ENCODE data around the gene HTR3D. TPM values are rescaled to one million over a fixed set of nuclear protein-coding genes. Genes with fewer than 3 reads are reported as not detected.
"Not testable (repeated sequence)": the region's sequence is repeated elsewhere in the genome, so short reads cannot be mapped to it uniquely, and the experiment has no call there.

Gene HTR3D
- total RNA-seq, 1 donor from 2014 or later = 0.10 TPM

GRCh38 chr3:184068344-184068743, 36.8 kb downstream of the HTR3D start:
- DNase-seq (ENCODE audit: low read depth) = no peak

- not testable (repeated sequence) for DNase-seq (ENCODE audit: low read depth)
Observed at GRCh38 chr3:184071142-184071541, 39.6 kb downstream of the HTR3D start.

GRCh38 chr3:184073621-184074020, 42.1 kb downstream of the HTR3D start:
- no peak for DNase-seq (ENCODE audit: low read depth)

DNA sequence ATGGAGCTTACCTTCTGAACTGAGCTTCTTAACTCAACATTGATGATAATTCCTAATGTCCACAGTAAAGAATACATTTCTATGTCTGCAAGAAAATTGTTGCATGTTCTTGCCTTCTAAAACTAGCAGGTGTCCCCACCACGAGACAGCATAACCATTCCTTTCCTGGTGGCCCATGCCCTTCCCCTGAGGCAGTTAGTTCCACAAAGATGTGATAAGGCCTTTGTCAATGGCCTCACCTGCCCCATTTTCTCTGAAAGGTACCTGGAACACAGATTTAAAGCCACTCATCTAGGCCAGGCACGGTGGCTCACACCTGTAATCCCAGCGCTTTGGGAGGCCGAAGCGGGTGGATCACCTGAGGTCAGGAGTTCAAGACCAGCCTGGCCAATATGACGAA, 44.4 kb downstream of the HTR3D start:
- no peak for DNase-seq (ENCODE audit: low read depth)

DNA sequence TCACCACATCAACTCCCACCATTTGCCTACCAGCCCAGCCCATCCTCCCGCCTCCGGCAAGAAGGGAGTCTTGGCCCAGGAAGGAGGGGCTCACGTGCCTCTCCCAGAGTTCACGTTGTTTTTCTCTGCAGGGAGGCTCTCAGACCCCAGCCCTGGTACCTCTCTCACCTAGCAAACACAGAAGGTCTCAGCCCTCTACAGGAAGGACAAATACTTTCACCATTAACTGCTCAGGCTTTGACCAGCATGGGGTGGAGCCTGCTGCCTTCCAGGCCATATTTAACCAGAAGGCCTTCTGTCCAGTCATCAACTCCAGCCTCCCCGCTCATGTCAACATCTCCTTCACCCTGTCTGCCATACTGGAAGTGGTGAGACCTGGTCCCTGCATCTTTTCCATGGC, 46.3 kb downstream of the HTR3D start:
- DNase-seq (ENCODE audit: low read depth) = no peak

GRCh38 chr3:184078851-184079250, 47.3 kb downstream of the HTR3D start:
- no peak for DNase-seq (ENCODE audit: low read depth)

DNA sequence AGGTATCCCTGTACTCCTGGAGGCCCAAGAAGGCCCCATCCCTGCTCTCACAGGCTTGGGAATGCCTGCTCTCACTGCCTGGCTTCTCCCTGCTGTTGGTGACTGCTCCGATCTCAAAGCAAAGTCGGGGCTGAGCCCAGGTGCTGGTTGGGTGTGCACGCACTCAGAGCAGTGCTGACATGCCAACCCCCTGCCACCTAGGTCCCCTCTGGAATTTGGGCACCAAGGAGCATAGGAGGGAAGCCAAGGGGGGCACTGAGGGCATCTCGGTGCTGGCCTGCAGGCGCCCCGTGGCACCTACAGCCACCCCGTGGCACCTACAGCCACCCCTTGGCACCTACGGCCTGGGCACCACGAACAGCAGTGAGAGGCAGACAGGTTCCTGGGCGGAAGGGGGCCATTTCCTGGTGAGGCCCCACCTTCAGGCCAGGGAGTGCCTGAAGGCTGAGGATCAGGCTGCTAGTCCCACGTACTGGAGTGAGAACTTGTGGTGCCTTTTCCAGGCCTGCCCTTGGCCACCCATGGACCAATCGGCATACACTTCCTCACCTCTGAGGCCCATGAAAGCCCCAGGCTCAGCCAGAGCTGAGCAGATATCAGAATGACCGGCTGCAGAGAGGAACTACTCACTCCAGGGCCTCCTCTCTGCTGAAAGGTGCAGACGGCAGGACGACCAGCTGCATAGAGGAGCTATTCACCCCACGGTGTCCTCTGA, 49.7 kb downstream of the HTR3D start:
- DNase-seq (ENCODE audit: low read depth) = no peak

DNA sequence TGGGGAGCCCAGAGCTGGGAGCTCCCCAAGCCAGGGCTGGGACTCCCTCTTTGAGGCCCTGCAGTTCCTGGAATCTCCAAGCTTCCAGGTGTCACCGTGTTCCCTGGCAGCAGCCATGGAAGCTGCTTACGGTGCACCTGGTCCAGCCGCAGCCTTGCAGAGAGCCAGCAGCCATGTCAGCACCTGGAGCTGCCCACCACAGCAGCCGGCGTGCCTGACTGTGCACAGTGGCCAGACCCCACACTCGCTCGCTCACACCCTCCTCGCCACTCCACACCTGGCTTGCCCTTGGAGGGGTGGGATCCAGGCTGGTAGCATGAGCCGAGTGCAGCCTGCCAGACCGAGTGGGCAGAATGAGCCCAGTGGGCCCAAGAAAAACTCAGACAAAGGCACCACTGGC, 50.5 kb downstream of the HTR3D start:
- DNase-seq (ENCODE audit: low read depth) = no peak

DNA sequence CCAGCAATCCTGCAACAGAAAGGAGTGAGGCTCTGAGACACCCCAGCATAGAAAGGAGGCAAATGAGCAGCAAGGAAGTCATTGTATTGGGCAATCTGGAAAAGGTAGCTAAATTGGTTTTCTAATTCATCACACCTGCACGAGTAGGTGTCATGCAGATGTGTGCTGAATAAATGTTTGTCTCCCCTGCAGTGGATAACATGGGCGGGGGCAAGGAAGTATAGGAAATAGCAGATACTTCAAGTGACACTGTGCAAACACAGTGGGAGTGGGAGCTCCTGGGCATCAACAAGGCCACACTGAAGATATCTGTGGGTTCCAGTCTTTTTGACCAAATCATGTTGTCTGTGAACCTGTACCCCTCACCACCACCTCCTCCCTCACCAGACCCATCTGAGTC, 50.9 kb downstream of the HTR3D start:
- no peak for DNase-seq (ENCODE audit: low read depth)

GRCh38 chr3:184085389-184085852, 53.9 kb downstream of the HTR3D start:
- peak; percentile 56 for DNase-seq (ENCODE audit: low read depth)

Other genes starting within 250 kb of the HTR3D start
- gene MAP6D1, start 206.2 kb upstream of the HTR3D start, total RNA-seq = 2.3 and 2.5 TPM in 2 replicates
- 43.7 and 53.5 TPM in 2 replicates for gene PARL, start 146.9 kb upstream of the HTR3D start, total RNA-seq
- 12.0 and 93.6 TPM in 2 replicates for gene ABCC5, start 13.9 kb upstream of the HTR3D start, total RNA-seq
- not detected in 2 replicates for gene HTR3C, start 21.3 kb downstream of the HTR3D start, total RNA-seq
- gene HTR3E, start 65.3 kb downstream of the HTR3D start, total RNA-seq = not detected in 2 replicates
- gene EIF2B5, start 103.6 kb downstream of the HTR3D start, total RNA-seq = 36.1 and 43.8 TPM in 2 replicates
- 16.8 and 63.6 TPM in 2 replicates for gene DVL3, start 123.6 kb downstream of the HTR3D start, total RNA-seq
- gene AP2M1, start 143.1 kb downstream of the HTR3D start, total RNA-seq = 299 and 523 TPM in 2 replicates
- 17.9 and 53.3 TPM in 2 replicates for gene ABCF3, start 154.5 kb downstream of the HTR3D start, total RNA-seq
- 0.10 TPM in 1 of 2 replicates, not detected in the other for gene VWA5B2, start 197.8 kb downstream of the HTR3D start, total RNA-seq
- gene ALG3, start 217.2 kb downstream of the HTR3D start, total RNA-seq = 18.9 and 43.2 TPM in 2 replicates
- 4.3 and 4.7 TPM in 2 replicates for gene EEF1AKMT4, start 217.9 kb downstream of the HTR3D start, total RNA-seq
- 0.10 TPM in 1 of 2 replicates, not detected in the other for gene CAMK2N2, start 229.8 kb downstream of the HTR3D start, total RNA-seq
- not detected in 2 replicates for gene ECE2, start 244.3 kb downstream of the HTR3D start, total RNA-seq

All from renal cortical epithelial cell (primary cell).